HFF-Myc (cell line): ENCODE measurements around the gene EAF1.

ENCODE experiments used
- DNase-seq: peaks from one replicate; pipeline ENCODE4 v3.0.0-alpha.2; 2011; ENCODE audit warnings: low read depth; ENCODE audit errors: extremely low read depth
- H3K4me3 ChIP-seq: replicated peaks from 2 replicates; pipeline ENCODE4 v1.5.1; 2011; ENCODE audit warnings: low read depth, mild to moderate bottlenecking, control low read depth, low read length
- TF ChIP-seq, protein P1 (sequence below): IDR thresholded peaks from 2 replicates; pipeline ENCODE4 v1.5.1; 2012; ENCODE audit warnings: mild to moderate bottlenecking, low read depth, low read length, control low read depth; ENCODE audit errors: missing control alignments

The EAF1 gene

DNA sequence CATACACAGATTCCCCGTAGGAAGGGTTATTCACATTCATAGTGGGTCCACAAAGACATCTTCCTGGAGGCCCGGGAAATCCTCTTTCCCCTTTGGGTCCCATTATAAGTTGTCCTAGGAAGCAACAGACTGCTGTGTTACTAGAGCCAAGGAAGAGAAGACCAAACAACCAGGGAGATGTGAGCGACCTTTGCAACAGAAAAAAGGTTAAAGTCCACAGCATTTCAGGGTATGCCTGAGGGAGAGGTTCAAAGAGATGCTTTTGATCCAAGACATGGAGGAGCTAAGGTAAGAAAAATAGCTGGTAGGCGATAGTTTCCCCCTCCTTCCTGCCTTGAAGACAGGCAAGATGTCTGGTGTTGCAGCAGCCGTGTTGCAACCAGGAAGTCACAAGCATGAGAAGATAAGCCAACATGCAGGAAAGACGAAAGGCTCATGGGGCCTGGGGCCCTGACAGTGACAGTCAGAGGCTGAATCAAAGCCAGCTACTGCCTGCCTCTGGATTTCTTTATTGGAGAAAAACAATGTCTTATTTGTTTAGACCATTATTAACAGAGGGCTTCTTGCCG lies 30.9 kb downstream of the EAF1 start:
- TF ChIP-seq, protein P1, sequence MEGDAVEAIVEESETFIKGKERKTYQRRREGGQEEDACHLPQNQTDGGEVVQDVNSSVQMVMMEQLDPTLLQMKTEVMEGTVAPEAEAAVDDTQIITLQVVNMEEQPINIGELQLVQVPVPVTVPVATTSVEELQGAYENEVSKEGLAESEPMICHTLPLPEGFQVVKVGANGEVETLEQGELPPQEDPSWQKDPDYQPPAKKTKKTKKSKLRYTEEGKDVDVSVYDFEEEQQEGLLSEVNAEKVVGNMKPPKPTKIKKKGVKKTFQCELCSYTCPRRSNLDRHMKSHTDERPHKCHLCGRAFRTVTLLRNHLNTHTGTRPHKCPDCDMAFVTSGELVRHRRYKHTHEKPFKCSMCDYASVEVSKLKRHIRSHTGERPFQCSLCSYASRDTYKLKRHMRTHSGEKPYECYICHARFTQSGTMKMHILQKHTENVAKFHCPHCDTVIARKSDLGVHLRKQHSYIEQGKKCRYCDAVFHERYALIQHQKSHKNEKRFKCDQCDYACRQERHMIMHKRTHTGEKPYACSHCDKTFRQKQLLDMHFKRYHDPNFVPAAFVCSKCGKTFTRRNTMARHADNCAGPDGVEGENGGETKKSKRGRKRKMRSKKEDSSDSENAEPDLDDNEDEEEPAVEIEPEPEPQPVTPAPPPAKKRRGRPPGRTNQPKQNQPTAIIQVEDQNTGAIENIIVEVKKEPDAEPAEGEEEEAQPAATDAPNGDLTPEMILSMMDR, result no peak
- DNase-seq, result no peak
- no peak overlapping the region for H3K4me3 ChIP-seq

DNA sequence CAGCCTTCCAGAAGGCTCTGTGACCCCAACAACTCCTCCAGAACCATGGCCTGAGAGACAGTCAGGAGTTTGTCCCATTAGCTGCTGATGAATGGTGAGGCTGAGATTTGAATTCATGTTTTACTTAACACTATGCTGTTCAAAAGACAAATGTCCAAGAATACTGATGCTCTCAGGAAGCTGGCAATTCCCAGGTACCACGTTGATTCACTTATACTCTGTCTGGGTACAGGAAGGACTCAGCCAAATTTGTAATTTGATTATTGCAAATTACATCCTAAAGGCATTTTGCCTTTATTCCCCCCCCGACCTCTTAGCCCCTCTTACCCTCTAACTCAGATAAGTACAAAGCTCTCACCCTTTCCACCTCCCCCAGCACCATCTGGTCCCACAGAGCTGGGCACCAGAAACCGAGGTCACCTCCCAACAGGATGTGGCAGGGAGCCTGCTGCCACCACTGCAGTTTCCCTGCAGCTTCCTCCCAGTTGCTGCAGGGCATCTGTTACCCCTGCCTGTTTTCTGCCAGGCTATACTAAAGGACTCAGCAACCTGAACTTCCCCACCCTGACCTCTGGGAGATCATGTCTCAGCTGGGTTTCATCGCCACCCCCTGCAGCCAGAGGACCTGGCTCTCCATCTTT lies 33.6 kb downstream of the EAF1 start:
- DNase-seq, result no peak
- TF ChIP-seq, protein P1, result no peak
- H3K4me3 ChIP-seq, result no peak overlapping the region

DNA sequence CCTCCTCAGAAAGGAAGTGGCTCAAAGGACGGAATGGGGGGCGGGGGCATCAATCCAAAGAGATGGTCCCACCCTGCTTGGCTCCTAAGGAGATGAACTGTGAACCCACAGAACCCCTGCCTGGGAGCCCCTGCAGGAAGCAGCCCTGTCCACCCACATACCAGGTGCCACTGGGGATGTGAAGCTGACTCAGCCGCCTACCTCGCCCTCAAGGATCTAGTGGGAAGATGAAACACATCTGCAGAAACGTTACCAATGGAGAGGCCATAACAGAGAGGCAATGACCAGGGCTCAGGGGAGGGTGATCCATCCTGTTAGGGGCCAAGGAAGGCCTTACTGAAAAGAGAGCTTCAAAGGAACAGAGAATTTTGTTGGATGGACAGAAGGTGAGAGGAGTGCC lies 35.1 kb downstream of the EAF1 start:
- no peak overlapping the region for H3K4me3 ChIP-seq
- TF ChIP-seq, protein P1, result no peak
- no peak for DNase-seq

DNA sequence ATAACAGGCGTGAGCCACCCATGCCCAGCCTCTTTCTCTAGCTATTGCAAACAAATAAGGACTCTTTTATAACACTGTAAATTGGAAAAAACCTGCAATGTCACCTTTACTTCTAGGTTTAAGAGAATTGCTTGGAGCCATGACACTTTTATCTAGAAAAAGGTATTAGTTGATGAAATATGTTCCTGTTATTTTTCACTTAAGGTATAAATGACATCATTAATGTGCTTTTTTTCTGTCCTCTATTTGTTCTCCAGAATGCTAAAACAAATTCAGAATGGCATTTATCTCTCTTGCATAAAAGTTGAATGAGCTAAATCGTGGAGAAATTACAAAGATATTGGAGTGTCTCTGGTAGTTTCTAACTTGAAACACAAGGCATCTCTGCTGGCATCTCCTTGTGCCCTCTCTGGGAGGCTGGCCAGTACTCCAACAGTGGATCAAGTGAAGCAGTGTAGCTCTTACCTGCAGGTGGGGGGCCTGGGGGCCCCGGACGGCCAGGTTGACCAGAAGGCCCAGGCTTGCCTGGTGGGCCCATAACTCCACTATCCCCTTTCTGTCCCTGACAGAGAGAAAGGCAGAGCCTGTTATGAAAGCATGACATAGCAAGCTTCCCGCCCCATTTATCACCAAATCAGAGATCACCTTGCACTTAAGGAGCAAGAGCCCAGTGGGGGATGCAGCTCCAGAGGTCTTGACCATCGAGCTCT lies 38.6 kb downstream of the EAF1 start:
- no peak overlapping the region for H3K4me3 ChIP-seq
- no peak for DNase-seq
- TF ChIP-seq, protein P1, result no peak

DNA sequence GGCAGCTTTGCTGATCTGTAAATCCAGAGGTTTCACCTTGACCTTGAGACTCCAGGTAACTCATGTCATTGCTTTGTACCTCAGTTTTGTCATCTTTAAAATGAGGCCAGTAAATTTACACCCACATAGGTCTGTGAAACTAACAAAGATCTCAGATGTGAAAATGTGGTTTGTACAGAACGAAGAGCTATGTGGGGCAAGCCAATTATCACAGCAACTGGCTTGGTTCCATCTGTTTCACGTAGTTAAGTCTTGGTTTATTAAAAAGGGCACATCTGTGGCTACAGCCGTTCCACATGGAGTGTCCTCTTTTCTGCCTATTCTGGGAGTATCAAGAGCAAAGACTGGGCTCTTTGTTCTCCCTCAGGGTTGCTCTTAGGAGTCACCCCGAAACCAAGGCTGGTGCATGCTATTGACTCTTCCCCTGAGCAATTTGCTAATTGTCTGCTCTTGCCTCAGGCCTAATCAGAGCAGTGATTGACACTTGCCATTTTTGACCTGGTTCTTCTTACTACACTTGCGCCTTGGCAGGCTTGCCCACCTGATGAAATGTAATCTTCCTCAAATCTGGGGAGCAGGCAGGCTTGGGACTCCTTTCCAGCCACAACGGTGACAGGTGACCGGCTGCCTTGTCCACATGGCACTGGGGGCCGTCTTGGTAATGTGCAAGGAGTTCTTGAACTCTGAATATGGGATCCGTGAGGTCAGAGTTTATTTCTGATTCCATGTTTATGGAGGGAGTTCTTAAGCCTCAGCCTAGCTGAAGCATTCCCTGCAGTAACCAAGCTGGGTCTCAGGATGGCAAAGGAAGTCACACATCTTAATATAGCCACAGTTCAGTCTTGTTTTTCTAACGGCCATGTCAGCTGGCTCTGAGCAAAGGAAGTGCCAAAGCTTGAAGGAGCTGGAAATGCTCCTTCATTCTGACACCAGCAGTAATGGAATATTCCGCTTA lies 40.1 kb downstream of the EAF1 start:
- TF ChIP-seq, protein P1, result no peak
- DNase-seq, result no peak
- no peak overlapping the region for H3K4me3 ChIP-seq

DNA sequence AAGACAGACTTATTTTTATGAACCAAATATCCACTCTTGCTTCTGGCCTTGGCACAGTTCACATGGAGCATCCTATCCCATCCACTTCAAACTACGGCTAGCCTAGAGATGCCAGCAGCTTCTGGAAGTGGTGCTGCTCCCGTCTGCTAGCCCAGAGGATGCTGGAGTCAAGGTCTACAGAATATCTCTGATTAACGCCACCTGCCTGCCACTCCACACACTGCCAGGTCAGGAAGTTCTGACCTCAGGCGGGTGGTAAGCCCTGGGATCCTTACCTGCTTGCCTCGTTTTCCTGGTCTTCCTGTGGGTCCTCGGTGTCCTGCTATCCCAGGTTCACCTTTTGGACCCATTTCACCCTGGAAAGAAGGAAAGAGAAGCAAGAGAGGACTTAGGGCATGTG lies 42.9 kb downstream of the EAF1 start:
- DNase-seq, result no peak
- TF ChIP-seq, protein P1, result no peak
- no peak overlapping the region for H3K4me3 ChIP-seq
